GM11168 (cell line): ENCODE data around the gene GPS1.

ENCODE experiments used
- in situ Hi-C: fragments of 300-500 bp; cut with MboI; formaldehyde crosslinking; loops from one replicate; pipeline ENCODE4 v1.12.0; 2022; ENCODE audit warnings: low sequenced_read_pairs; ENCODE audit not compliant: unreplicated experiment

The GPS1 gene

DNA sequence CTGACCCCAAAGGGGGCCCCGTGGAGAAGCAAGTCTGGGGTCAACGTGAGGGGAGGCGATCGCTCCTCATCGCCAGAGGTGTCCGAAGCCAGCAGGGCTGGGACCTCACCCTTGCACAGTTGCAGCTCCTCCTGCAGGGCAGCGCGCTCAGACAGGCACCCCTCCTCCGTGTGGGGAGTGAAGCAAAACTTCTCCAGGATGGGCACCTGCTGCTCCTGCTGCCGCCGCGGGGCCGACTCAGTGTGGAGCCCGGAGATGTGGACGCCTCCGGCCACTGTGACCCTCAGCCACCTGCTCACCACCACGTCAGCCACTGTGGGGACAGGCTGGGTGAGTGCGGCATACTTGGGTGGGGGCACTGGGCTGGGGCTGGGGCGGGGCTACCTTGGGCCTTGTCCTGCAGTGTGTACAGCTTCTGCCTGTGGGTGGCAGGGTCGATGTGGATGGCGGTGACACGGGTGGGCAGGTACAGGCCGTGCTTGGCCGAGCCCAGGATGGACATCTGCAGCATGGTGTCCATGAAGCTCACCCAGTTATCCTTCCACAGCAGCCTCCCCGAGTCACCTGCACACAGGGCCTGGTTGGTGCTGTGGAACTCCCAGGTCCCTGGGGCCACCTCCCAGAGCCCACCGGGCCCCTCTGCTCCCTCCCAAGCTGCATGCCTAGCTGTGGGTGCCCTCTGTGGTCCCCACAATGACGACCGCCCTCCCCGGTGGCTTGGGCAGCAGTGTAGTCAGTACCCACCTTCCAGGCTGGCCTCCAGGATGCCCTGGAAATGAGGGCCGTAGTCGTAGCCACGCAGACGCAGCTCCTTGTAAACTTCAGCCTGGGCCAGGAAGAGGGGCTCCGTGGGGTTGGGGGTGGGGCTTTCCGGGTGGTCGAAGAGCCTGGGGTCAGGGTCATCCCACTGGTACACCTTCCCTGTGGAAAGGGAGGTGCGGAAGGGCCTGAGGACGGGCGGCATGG is 35.5 kb downstream of the GPS1 start:
- in situ Hi-C loops = no loop called here

DNA sequence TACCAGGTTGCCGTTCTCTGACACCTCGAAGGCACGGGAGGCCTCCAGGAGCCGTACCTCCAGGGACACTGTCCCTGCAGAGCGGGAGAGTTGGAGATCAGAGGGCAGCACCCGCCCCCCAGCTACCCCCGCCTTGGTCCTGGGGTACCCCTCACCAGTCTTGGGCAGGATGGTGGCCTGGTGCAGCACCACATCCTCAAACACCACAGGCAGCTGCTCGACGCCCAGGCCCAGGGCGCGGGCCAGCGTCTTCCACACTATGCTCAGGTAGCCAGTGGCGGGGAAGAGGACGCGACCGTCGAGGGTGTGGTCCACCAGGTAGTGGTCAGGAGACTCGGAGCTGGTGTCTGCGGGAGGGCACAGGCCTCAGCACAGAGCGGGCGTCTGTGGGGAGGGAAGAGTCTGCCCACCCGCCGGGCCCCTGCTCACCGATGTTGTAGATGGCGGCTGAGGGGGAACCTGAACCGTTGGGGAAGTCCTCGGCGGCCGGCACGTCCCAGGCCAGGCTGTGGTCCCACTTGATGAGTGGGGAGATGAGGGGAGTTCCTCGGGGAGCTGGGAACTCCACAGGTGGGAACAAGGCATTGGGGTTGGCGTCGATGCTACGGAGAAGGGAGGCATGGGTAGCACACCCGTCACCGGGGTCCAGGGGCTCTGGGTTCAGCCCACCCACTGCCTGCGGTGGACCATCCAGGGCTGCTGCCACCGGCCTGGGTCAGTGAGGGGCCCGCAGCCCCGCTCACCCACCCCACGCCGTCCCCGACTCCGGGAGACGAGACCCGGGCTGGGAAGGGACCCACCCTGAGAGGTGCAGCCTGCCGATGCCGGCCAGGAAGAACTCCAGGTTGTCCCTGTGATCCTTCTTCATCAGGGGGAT is 36.5 kb downstream of the GPS1 start:
- in situ Hi-C loops = no loop called here

DNA sequence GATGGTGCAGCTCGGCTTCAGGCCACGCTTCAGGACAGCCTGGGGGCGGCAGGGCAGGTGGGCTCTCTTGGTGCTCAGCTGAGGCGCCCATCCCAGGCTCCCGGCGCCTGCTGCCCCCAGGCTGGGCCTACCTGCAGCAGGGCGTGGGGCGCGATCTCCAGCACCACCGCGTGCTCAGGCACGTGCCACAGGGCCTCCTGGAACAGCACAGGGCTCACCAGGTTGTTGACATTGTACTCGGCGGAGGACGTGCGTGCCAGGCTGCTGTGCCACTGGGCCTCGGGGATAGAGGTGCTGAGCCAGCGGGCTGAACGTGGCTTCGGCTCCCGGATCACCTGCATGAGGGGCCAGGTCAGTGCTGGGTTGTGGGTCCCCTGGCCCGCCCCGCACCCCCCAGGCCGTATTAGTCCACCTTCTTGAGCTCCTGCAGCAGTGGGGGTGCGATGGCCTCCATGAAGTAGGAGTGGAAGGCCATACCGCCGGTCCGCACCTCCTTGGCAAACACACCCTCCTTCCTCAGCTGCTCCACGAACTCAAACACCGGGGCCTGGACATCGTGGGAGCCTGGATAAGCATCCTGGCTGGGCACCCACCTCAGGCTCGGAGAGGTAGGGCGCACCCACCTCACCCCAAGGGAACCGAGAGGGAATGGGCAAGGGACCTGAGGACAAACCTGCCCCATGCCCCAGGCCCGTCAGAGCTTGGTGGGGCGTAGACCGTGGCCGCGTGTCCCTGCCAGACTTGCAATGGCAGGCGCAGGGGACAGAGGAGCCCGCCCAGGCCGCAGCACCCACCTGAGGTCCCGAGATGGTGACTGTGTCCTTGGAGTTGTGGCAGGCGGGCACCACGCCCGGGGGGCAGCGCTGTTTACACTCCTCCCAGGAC is 37.4 kb downstream of the GPS1 start:
- in situ Hi-C loops = no loop called here

DNA sequence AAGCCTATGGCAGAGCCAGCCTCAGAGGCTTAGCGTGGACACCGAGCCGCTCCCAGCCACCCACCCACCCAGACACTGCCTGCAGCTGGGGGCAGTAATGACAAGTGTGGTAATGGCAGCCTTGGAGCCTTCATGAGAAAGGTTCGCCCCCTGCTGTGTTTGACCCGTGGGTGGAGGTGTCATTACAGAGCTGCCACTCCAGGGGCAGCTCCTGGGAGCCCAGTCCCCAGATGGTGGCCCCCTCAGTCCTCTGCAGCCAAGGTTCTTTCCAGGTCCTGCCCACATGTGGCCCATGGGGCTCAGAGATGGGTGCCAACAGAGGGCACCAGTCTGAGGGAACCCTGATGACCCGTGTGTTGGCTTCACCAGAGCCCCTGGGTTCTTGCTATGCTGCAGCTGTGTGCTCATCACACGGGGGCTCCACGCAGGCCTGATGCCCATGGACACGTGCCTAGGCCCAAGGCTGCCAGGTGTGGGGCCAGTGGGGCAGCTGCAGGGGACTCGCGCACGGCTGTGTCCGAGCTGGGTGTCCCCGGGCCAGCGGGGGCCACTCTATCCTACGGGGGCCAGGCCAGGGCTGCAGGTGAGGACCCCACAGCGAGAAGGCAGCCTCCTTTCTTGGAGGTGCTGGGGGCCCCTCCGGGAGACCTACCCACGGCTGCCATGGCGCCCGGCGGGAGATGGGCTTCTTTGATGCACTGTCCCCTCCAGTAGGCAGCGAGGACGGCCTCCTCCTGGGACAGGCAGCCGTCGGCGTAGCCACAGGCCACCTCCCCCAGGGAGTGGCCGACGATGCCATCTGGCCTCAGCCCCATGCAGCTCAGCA is 38.2 kb downstream of the GPS1 start:
- in situ Hi-C loops = no loop called here

DNA sequence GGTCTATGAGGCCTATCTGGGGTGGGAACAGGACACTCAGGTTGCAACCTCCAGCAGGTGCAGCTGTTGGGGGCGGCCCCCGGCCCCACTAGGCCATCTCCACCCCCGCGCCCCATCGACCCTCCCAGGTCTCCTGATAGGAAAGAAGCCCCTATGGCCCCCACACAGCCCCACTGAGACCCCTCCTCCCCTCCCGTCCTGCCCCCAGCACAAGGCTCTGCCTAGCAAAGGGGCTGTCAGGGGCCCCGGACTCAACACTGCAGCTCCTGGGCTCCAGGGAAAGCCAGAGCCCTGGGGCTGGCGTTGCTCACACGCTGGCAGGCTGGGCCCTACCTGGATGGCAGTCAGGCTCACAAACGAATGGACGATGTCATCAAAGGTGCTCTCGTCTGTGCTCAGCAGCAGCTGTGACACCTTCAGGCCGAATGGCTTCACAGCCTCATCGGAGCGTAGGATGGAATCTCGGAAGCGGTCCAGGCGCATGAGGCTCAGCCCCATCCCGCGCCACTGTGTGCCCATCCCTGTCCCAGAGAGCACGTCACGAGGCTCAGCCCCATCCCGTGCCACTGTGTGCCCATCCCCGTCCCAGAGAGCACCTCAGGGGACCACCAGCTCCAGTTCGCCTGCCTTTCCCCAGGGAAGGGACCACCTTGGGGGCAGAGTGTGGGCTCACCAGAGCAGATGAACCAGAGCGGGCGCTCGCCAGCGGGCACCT is 39.0 kb downstream of the GPS1 start:
- in situ Hi-C loops = no loop called here

DNA sequence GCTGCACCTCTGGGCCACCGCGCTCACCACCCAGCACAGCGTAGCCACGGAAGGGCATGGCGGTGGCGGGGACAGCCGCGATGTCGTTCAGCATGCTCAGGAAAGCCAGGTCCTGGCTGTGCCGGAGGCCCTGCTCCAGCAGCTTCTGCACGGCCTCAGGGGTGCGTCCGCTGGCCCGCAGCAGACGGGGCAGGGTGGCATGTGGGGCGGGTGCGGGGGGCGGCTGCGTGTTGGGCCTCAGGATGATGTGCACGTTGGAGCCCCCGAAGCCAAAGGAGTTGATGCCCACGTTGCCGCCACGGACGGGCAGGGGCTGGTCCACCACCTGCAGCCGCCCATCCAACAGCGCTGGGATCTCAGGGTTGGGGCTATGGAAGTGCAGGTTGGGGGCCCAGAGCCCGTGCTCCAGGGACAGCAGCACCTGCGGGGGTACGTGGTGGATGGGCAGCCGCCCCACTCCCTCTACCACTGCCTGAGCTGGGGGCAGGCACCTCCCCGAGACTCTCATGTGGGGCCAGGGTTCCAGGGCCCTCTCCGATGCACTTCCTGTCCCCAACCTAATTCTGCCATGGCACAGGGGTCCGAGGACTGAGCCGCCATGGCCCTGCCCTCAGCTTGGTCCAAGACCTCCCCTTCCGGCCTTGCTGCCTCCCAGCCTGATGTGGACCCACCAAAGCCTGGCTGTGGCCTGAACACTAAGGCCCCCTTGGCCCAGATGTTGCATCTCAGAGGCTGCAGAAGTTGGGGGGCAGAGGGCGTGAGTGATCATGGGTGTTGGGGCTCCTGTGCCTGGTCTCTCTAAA is 39.8 kb downstream of the GPS1 start:
- in situ Hi-C loops = no loop called here

DNA sequence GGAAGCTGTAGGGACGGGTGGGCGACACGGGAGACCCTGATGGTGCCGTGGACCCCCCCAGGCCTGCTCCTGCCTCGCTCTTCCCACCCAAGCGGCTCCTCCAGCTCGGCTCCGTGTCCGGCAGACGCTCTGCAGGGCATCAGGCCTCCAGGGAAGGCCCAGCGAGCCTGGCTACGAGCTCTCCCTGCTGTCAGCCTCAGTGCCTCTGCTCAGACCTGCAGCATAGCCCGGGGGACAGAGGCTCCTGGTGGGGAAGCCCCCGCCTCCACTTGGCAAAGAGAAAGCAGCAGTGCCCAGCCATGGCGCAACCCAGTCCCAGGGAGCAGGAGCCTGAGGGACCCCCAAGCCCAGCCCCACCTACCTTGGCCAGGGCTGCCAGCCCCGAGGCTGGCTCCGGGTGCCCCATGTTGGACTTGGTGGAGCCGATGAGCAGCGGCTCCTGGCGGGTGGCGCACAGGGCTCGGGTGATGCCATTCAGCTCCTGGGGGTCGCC is 40.4 kb downstream of the GPS1 start:
- in situ Hi-C loops = no loop called here

DNA sequence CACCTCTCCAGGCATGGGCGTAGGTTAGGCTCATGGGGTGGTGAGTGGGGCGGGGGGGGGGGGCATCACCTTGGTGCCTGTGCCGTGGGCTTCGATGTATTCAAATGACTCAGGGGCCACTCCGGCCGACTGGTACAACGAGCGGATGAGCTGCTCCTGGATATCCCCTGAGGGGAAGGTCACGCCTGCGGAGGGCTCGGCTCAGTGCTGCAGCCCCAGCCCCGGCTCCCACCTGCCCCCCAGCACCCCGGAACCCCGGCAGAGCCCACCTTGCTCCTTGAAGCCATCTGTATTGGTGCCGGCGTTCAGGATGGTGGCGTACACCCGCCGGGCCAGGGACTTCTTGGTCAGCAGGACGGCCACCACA is 40.9 kb downstream of the GPS1 start:
- in situ Hi-C loops = no loop called here

DNA sequence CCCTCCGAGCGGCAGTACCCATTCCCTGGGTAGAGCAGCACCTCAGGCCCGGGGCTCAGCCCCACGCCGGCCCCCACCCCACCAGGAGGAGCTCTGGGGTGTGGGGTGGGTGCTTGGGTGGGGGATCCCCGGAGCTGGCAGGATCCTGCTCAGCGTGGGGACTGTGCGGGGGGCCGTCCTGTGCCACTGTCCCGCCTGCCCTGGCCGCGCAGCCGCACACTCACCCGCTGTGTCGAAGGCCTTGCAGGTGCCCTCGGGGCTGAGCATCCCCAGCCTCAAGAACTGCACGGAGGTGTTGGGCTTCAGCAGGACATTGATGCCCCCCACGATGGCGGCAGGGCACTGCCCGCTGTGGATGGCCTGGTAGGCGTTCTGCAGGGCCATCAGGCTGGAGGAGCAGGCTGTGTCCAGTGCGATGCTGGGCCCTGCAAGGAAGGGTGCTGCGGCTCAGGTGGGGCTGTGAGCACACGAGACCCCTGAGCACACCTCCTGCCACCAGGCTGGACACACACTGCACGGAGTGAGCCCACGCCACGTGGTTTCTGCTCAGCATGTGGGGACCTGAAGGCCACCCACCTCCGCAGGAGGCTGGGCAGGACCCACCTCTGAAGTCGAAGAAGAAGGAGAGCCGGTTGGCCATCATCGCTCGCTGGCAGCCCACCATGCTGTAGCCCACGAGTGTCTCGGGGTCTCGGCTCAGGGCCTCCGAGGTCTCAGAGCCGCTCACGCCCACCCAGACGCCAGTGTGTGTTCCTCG is 41.5 kb downstream of the GPS1 start:
- in situ Hi-C loops = no loop called here

DNA sequence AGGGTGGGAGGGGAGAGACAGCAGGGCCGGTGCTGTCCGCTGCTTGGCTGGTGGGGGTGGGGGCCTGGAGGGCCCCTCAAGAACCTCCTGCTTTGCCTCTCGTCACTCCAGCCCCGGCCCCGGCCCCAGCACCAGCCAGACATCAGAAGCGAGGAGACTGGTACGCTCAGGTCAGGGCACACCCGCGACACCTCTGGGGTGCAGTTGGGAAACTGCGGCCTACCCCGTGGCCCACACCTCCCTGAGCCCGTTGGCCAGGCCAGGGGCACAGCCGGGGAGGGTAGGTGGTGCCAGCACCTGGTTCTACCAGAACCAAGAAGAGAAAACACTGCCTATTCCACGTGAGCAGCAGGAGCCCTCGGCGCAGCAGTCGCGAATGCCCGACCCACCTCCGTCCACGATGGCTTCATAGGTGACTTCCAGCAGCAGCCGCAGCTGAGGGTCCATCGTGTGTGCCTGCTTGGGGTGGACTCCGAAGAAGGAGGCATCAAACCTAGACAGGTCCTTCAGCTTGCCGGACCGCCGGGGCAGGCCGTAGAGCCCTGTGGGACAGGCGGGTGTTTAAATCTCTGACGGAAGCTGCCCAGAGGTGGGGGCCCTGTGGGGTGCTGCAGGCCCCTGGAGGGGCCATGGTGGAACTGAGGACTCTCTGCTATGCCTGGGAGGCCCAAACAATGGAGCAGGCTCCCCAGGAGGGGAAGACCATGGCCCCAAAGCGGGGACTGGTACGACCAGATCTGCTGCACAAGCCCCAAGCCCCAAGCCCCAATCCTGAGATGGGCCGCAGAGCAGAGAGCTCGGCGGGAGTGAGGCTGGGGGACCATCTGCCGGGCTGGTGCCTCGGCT is 43.5 kb downstream of the GPS1 start:
- in situ Hi-C loops = no loop called here

DNA sequence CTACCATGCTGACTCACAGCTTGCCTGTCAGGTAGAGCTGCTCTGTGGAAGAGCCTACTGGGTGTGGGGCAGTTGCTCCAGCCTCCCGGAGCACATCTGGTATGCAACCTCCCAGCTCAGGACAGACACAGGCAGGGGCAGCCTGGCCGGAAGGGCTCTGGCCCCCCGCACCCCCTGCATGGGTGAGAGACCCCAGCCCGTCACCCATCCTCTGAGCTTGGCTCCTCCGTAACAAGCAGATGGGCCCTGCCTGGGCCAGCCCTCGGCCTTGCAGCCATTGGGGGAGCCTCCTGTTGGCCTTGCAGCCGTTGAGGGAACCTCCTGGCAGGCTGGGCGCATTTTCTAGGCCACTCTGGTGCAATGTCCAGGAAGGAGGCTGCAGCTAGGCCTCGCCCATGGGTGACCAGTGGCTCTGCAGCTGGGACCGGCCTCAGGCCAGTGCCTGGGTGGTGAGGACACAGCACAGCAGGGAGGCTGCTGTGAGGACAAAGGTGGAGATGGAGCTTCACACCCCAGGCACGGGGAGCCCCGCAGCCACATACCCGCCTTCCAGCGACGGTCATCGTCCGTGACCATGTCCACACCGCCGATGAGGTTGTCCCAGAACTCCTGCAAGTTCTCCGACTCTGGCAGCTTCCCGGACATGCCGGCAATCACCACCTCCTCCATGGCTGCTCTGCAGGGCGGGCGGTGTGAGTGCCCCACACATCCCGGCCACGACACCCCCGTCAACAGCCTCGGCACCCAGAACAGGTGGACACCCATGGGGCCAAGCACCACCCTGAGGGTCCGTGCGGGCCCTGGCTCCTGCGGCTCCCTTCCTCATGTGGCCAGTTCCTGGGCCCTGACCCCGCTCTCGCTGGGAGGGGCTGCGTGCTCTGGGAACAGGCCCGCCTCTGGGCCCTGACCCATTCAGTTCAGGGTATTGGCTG is 44.3 kb downstream of the GPS1 start:
- in situ Hi-C loops = no loop called here

DNA sequence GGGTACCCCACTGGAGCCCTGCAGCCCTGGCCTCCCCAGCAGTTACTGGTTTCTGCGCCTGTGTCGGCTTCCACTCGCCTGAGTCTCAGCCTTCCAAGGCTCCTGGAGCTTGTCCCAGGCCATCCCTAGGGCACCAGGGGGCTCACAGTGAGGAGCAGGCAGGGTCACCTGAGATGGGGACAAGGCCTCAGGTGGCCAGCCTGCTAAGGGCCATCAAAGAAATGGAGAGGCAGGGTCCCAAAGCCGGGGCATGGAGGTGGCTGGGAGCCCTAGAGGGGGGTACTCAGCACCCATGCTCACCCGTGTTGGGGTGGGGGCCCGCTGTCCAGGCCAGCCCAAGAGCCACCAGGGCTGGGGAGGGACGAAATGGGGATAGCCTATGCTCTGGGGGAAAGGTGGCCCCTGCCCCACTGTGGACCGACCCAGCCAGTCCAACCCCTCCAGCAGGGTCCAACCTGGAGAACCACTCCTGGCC is 45.0 kb downstream of the GPS1 start:
- in situ Hi-C loops = no loop called here

DNA sequence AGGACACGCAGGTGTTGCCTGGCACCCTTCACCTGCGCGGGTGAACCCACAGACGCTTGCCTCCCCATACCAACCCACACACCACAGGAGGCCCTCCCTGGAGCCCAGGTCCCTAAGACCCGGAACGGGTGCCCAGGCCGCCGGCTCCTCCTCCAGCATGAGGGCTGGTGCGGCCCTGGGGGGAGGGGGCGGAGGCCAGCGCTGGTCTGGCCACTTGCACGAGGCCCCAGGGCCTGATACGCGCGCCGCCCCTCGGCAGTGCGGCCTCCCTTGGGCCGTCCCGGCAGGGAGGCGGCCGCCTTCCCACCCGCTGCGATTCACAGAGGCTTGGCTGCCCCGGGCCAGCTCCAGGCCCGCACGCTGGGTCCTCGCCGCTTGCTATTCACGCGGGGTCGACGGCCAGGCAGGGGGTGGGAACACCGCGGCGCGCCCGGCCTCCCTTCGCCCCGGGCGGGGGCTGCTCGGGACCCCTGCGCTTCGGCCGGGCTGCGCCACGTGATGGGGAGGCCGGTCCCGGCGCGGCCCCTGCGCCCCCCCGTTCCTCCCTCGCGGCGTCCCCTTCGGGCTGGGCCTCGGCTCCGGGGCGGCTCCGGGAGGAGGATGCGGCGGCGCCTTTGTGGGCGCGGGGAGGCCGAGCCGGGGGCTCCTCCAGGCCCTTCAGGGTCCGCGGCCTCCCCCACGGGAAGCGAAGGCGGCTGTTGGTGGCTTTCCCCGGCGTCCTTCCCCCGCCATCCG is 45.7 kb downstream of the GPS1 start:
- in situ Hi-C loops = no loop called here

DNA sequence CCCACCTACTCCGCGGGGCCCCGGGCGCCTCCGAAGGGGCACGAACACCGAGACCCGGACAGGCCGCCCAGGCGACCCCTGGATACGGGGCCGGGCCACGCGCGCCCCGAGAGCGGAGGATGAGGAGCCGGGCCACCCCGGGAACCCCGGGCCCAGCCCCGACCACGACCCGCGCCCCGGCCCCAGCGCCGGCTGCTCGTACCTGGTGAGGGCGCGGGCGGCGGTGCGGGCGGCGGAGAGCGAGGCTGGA is 46.1 kb downstream of the GPS1 start:
- in situ Hi-C loops = no loop called here
